ENCODE data around the gene EPGN. TPM values are rescaled to one million over a fixed set of nuclear protein-coding genes. Genes with fewer than 3 reads are reported as not detected.

EPGN gene
- total RNA-seq, 1 donor from 2014 or later: not detected

DNA sequence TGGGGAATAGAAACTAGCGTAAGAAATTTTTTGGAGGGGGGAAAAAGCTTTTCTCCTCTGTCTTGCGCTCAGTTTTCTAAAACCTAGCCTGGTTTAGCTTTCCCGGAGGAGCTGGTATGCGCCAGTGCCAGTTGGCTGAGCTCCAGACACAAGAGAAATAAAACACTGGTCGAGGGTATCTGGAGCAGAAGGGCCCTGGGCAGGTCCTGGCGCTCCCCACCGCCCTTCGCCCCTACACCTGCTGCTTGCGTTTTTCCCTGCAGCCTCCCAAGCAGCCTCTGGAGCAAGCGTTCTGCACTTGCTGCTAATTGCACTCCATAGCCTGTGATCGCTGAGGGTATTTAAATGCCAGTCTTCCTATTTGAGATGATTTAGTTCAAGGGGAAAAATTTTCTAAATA is 57.5 kb downstream of the EPGN start:
- DNase-seq (ENCODE audit: low spot score): no peak
- no peak overlapping the region for H3K27ac Mint-ChIP-seq (ENCODE audit: unreplicated experiment)
- H3K4me3 Mint-ChIP-seq (ENCODE audit: unreplicated experiment): no peak overlapping the region
- H3K36me3 Mint-ChIP-seq (ENCODE audit: low read depth, unreplicated experiment): no peaks in the 10 kb centered on the region
- no peaks in the 10 kb centered on the region for H3K9me3 Mint-ChIP-seq (ENCODE audit: unreplicated experiment)
- TF ChIP-seq, protein P1, sequence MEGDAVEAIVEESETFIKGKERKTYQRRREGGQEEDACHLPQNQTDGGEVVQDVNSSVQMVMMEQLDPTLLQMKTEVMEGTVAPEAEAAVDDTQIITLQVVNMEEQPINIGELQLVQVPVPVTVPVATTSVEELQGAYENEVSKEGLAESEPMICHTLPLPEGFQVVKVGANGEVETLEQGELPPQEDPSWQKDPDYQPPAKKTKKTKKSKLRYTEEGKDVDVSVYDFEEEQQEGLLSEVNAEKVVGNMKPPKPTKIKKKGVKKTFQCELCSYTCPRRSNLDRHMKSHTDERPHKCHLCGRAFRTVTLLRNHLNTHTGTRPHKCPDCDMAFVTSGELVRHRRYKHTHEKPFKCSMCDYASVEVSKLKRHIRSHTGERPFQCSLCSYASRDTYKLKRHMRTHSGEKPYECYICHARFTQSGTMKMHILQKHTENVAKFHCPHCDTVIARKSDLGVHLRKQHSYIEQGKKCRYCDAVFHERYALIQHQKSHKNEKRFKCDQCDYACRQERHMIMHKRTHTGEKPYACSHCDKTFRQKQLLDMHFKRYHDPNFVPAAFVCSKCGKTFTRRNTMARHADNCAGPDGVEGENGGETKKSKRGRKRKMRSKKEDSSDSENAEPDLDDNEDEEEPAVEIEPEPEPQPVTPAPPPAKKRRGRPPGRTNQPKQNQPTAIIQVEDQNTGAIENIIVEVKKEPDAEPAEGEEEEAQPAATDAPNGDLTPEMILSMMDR (IDR thresholded peaks at IDR 0.05; ENCODE audit: unreplicated experiment): no peak
- peaks cover 7% of the 10 kb centered on the region for H3K4me1 Mint-ChIP-seq (ENCODE audit: unreplicated experiment)
- H3K27me3 Mint-ChIP-seq (ENCODE audit: unreplicated experiment): peaks cover 4% of the 10 kb centered on the region

Other genes starting within 250 kb of the EPGN start
- 4.0 TPM for gene CXCL2, start 209.3 kb upstream of the EPGN start, total RNA-seq (ENCODE audit: unreplicated experiment)
- 13.6 TPM for gene MTHFD2L, start 150.4 kb upstream of the EPGN start, total RNA-seq (ENCODE audit: unreplicated experiment)
- gene EREG, start 56.7 kb downstream of the EPGN start, total RNA-seq (ENCODE audit: unreplicated experiment): not detected
- not detected for gene AREG, start 136.7 kb downstream of the EPGN start, total RNA-seq (ENCODE audit: unreplicated experiment)